ENCODE measurements around the gene ZNF646.

The ZNF646 gene, protein sequence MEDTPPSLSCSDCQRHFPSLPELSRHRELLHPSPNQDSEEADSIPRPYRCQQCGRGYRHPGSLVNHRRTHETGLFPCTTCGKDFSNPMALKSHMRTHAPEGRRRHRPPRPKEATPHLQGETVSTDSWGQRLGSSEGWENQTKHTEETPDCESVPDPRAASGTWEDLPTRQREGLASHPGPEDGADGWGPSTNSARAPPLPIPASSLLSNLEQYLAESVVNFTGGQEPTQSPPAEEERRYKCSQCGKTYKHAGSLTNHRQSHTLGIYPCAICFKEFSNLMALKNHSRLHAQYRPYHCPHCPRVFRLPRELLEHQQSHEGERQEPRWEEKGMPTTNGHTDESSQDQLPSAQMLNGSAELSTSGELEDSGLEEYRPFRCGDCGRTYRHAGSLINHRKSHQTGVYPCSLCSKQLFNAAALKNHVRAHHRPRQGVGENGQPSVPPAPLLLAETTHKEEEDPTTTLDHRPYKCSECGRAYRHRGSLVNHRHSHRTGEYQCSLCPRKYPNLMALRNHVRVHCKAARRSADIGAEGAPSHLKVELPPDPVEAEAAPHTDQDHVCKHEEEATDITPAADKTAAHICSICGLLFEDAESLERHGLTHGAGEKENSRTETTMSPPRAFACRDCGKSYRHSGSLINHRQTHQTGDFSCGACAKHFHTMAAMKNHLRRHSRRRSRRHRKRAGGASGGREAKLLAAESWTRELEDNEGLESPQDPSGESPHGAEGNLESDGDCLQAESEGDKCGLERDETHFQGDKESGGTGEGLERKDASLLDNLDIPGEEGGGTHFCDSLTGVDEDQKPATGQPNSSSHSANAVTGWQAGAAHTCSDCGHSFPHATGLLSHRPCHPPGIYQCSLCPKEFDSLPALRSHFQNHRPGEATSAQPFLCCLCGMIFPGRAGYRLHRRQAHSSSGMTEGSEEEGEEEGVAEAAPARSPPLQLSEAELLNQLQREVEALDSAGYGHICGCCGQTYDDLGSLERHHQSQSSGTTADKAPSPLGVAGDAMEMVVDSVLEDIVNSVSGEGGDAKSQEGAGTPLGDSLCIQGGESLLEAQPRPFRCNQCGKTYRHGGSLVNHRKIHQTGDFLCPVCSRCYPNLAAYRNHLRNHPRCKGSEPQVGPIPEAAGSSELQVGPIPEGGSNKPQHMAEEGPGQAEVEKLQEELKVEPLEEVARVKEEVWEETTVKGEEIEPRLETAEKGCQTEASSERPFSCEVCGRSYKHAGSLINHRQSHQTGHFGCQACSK (N-terminal part only)

GRCh38 chr16:31073970-31074813 lies at the start of gene ZNF646, which contains the start of gene ZNF668:
Gene ZNF646, plus strand, starts transcription at chr16:31074422. Its CDS starts 1,903 bp downstream, at chr16:31076325.
Gene ZNF668, minus strand, starts transcription at chr16:31074240. Its CDS starts 9,781 bp downstream, at chr16:31064459.
- DNase-seq (ENCODE audit: low read depth in 2 of 2), result peak; percentile 96 to 97

DNA sequence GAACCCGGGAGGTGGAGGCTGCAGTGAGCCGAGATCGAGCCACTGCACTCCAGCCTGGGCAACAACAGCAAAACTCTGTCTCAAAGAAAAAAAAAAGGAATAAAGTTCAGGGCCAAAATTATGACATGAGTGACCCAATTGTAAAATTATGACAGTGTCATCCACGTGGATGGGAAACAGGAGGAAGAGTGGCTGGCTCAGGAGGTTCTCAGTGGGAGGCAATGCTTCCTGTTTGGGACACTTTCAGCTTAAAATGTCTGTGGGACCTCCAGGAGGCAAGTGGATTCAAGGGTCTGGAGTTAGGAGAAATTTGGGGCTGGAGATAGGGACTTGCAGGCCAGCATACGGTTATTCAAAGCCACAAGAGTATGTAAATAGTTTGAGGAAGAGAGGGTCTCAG lies 48.9 kb upstream of the ZNF646 start:
- no peak for DNase-seq (ENCODE audit: low read depth in 2 of 2)

DNA sequence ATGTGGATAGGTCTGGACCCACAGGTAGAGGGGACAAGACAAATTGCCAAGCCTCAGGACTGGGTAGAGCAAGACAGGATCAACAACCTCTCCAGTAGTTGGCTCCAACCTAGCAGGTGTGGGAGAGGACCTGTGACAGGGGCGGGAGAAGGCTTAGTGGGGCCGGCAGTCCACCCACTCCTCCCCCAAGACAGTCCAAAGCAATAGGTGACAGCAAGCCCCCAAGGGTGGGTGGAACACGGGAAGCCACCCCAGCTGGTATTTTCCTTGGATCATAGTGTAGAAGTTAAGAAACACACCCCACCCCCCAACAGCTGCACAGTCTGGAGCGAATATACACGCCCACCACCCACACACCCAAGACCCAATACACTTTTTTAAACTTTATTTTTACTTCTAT lies 45.0 kb upstream of the ZNF646 start:
- DNase-seq (ENCODE audit: low read depth in 2 of 2), result no peak

DNA sequence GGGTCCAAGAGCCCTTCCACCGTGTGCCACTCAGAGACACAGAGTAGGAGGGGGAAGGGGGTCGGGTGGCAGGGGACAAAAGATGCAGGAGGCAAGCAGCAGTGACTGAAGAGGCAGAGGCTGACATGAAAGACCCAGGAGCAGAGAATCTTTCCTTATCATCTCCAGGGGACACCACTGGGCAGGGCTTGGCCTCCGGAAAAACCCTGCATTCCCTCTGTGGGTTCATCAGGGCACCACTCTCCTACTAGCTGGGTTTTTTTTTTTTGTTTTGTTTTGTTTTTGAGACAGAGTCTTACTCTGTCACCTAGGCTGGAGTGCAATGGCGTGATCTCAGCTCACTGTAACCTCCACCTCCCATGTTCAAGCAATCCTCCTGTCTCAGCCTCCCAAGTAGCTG lies 42.9 kb upstream of the ZNF646 start:
- no peak for DNase-seq (ENCODE audit: low read depth in 2 of 2)

GRCh38 chr16:31032736-31033708 lies 41.2 kb upstream of the ZNF646 start, which contains the start of gene STX4:
Gene STX4, plus strand, starts transcription at chr16:31033558. Its CDS starts 248 bp downstream, at chr16:31033806.
- peak; percentile 90 to 93 for DNase-seq (ENCODE audit: low read depth in 2 of 2)

- peak in 1 of 2 experiments; percentile 24 for DNase-seq (ENCODE audit: low read depth in 2 of 2)
These were observed 40.3 kb upstream of the ZNF646 start for GRCh38 chr16:31033709-31034492.

- DNase-seq (ENCODE audit: low read depth in 2 of 2), result no peak
These were observed 37.5 kb upstream of the ZNF646 start for GRCh38 chr16:31036691-31037090.

DNA sequence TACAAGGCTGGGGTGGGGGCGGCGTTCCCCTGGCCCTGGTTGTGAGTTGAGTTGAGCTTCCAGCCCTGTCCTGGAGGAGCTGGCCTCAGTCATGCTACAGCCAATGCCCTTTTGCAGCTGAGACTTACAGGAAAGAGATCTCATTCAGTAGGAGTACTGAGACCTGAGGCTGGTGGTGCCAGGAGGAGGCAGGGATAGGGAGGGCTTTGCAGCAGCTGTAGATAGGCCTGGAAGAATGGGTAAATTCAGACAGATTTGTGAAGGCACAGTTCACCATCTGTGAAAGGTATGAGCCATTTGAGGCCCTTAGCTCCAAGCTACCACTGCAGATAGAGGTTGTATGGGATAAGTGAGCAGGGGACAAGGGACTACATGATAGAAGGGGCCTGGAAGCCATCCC lies 35.2 kb upstream of the ZNF646 start:
- DNase-seq (ENCODE audit: low read depth in 2 of 2), result no peak

GRCh38 chr16:31042866-31043265 lies 31.4 kb upstream of the ZNF646 start:
- DNase-seq (ENCODE audit: low read depth in 2 of 2), result no peak

GRCh38 chr16:31043352-31043751 lies 30.9 kb upstream of the ZNF646 start:
- DNase-seq (ENCODE audit: low read depth in 2 of 2), result no peak

GRCh38 chr16:31043898-31044481 lies 30.2 kb upstream of the ZNF646 start:
- DNase-seq (ENCODE audit: low read depth in 2 of 2), result no peak

- no peak for DNase-seq (ENCODE audit: low read depth in 2 of 2)
These were observed 23.8 kb upstream of the ZNF646 start for GRCh38 chr16:31050280-31051030.

DNA sequence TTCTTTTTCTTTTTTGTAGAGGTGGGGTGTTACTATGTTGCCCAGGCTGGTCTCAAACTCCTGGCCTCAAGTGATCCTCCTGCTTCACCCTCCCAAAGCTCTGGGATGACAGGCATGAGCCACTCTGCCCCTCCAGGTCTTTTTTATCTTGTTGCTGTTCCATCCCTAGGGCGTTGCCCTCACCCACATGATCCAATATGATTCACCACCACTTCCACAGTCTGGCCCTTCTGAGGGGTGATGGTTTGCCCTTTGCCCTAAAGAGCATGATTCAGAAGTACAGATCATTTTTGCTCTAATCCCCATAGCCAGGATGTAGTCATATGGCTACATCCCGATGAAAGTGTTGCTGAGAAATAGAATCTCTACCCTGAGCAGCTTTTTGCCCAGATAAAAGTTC lies 22.1 kb upstream of the ZNF646 start:
- peak; percentile 48 to 50 for DNase-seq (ENCODE audit: low read depth in 2 of 2)

- DNase-seq (ENCODE audit: low read depth in 2 of 2), result no peak
These were observed 18.6 kb upstream of the ZNF646 start for GRCh38 chr16:31055613-31056012.

GRCh38 chr16:31061126-31061812 lies 13.0 kb upstream of the ZNF646 start:
- DNase-seq (ENCODE audit: low read depth in 2 of 2), result no peak

DNA sequence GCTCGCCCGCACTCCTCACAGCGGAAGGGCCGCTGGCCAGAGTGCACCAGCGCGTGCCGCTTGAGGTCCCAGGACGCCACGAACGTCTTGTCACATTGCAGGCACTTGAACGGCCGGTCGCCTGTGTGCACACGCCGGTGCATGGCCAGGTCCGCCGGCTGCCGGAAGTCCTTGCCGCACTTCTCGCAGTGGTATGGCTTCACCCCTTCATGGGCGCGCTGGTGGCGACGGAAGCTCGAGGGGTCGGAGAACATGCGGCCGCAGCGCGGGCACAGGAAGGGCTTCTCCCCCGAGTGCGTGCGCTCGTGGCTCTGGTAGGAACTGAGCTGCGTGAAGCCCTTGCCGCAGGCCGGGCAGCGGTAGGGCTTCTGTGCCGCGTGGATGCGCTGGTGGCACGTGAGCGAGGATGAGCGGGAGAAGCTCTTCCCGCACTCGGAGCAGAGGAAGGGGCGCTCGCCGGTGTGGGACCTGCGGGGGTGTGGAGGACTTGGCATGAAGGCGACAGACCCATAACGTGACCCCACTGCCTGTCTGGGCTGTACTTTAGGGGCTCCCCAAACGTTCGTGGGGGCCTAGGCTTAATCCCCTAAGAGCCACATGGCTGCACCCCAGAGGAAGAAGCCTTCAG lies 12.3 kb upstream of the ZNF646 start:
- no peak for DNase-seq (ENCODE audit: low read depth in 2 of 2)

DNA sequence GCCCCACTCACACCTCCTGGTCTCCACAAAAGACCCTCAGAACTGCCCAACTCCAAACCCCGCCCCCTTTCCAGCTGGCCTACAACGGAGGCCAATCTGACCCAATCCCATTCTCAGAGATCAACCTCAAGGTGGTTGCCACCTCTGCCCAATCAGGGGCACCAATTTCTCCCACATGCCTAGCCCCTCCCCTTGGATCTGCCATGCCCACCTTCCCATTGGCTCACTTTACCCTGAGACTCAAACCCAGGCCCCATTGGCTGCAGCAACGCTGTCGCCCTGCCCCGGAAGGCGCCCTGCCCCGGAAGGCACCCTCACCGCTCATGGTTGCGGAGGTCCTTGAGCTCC lies 10.8 kb upstream of the ZNF646 start:
- no peak for DNase-seq (ENCODE audit: low read depth in 2 of 2)
